Stomach (tissue), 4 donors: Measurements from ENCODE around the gene SLC5A12.

ENCODE experiments used
- CTCF ChIP-seq, 7 experiments: fragments of 450-650 bp in 4 of 7; fragments of 200-600 bp in 3 of 7; sonication (generic) in 3 of 7; IDR thresholded peaks; one replicate each; pipeline ENCODE4 v1.5.1; 2016 to 2019; ENCODE audit warnings: antibody characterized with exemption in 7 of 7, control low read depth in 2 of 7, mild to moderate bottlenecking in 1 of 7
- EP300 ChIP-seq: sonication (generic); formaldehyde crosslinking; IDR thresholded peaks from one replicate; pipeline ENCODE4 v1.6.1; 2017; ENCODE audit warnings: antibody characterized with exemption
- POLR2A ChIP-seq, 4 donors: fragments of 450-650 bp; IDR thresholded peaks; one replicate each; pipeline ENCODE4 v1.6.1; 2016; ENCODE audit warnings: antibody characterized with exemption in 4 of 4, control low read depth in 2 of 4, mild to moderate bottlenecking in 1 of 4, moderate library complexity in 1 of 4
- POLR2AphosphoS5 ChIP-seq, 3 donors: sonication (generic); formaldehyde crosslinking; IDR thresholded peaks; one replicate each; pipeline ENCODE4 v1.6.1; 2016; ENCODE audit warnings: antibody characterized with exemption in 3 of 3

- TF ChIP-seq POLR2AphosphoS5 (IDR thresholded peaks at IDR 0.05) (no peak), POLR2A (IDR thresholded peaks at IDR 0.05) (no peak), CTCF (IDR thresholded peaks at IDR 0.05) (no peak), EP300 (no peak)
Observed at GRCh38 chr11:26706181-26706580, 15.7 kb downstream of the SLC5A12 start.
